K562 (cell line): Measurements from ENCODE around the gene DHDDS. TPM values are rescaled to one million over a fixed set of nuclear protein-coding genes. Genes with fewer than 3 reads are reported as not detected.

Source experiments
- ATAC-seq: fragments of 200-7000 bp; cut with Tn5 transposase; 3 replicates; pipeline ENCODE4 v1.9.1; 2020; ENCODE audit warnings: moderate library complexity
- BruUV-seq: library from RNA; stranded (reverse); fragments of 400-500 nt; replicated peaks from 2 replicates; lab custom pipeline; 2021; lab: Mats Ljungman, UMichigan
- CTCF ChIA-PET: fragments of 300-600 bp; formaldehyde crosslinking; extraction: SDS; loops from one replicate; lab custom pipeline; 2021; ENCODE audit warnings: low intra/inter-chr PET ratio; lab: Yijun Ruan, JAX
- POLR2A ChIA-PET: fragments of 300-600, 350-650 bp; sonication (Branson Sonifier 250); formaldehyde crosslinking; extraction: SDS; loops from one replicate; lab custom pipeline; 2021; ENCODE audit warnings: antibody characterized with exemption, inconsistent platforms; lab: Yijun Ruan, JAX
- DNase-seq, 4 experiments: peaks; one replicate each; pipeline versions ENCODE4 v3.0.0 to v3.0.0-alpha.2; 2011 to 2018; ENCODE audit warnings: low spot score in 3 of 4, mixed read lengths in 3 of 4; ENCODE audit errors: extremely low read depth in 1 of 4
- FAIRE-seq: peaks from 2 replicates; lab custom pipeline; 2011; peaks lifted over from hg19 to GRCh38; lab: Jason Lieb, UNC
- H2AFZ ChIP-seq: 2 replicates; pipeline ENCODE4 v1.6.0; 2011; ENCODE audit warnings: low read depth, low read length, control low read depth, inconsistent platforms
- H3K27ac ChIP-seq: fragments of 200-600 bp; 3 replicates; pipeline ENCODE4 v1.8.0; 2011; ENCODE audit warnings: low read depth, mild to moderate bottlenecking, control low read depth, inconsistent platforms, low read length, moderate library complexity, mixed read lengths; ENCODE audit errors: extremely low read depth
- H3K27me3 ChIP-seq, 2 experiments: fragments of 300-600 bp in 1 of 2; 2 replicates in 1 of 2; 3 replicates in 1 of 2; pipeline versions ENCODE4 v1.6.0 to v1.8.0; 2011; ENCODE audit warnings: inconsistent platforms in 2 of 2, low read length in 2 of 2, mild to moderate bottlenecking in 1 of 2, mixed read lengths in 1 of 2, moderate library complexity in 1 of 2; ENCODE audit not compliant: control insufficient read depth in 2 of 2, insufficient read depth in 2 of 2
- H3K36me3 ChIP-seq: fragments of 300-600 bp; 3 replicates; pipeline ENCODE4 v1.8.0; 2011; ENCODE audit warnings: mild to moderate bottlenecking, low read length, inconsistent platforms; ENCODE audit not compliant: control insufficient read depth, insufficient read depth
- H3K4me1 ChIP-seq, 2 experiments: fragments of 200-600 bp in 1 of 2; replicated peaks in 1 of 2; 2 replicates in 1 of 2; 3 replicates in 1 of 2; pipeline versions ENCODE4 v1.5.1 to v1.8.0; 2011; ENCODE audit warnings: inconsistent platforms in 2 of 2, low read length in 2 of 2, mild to moderate bottlenecking in 1 of 2, mixed read lengths in 1 of 2, moderate library complexity in 1 of 2; ENCODE audit not compliant: control insufficient read depth in 2 of 2, insufficient read depth in 2 of 2
- H3K4me2 ChIP-seq: 2 replicates; pipeline ENCODE4 v1.6.1; 2011; ENCODE audit warnings: low read length, control low read depth, inconsistent platforms, mixed read lengths; ENCODE audit not compliant: insufficient read depth
- H3K4me3 ChIP-seq: fragments of 200-600 bp; sonication (generic), shearing (Covaris generic); 2 replicates; pipeline ENCODE4 v1.5.1; 2016; ENCODE audit warnings: control low read depth, inconsistent platforms
- H3K79me2 ChIP-seq: fragments of 200-600 bp; 3 replicates; pipeline ENCODE4 v1.8.0; 2011; ENCODE audit warnings: low read length, inconsistent platforms; ENCODE audit not compliant: control insufficient read depth, insufficient read depth
- H3K9ac ChIP-seq, 2 experiments: 2 replicates each; pipeline versions ENCODE4 v1.6.0 to v1.6.1; 2011; ENCODE audit warnings: low read depth in 2 of 2, low read length in 2 of 2, control low read depth in 1 of 2, inconsistent platforms in 1 of 2, mild to moderate bottlenecking in 1 of 2, mixed read lengths in 1 of 2; ENCODE audit not compliant: insufficient read depth in 1 of 2
- H3K9me1 ChIP-seq: one replicate; pipeline ENCODE4 v1.6.0; 2011; ENCODE audit warnings: inconsistent platforms, mild to moderate bottlenecking, low read length, moderate library complexity; ENCODE audit not compliant: control insufficient read depth, insufficient read depth
- H3K9me3 ChIP-seq: replicated peaks from 2 replicates; pipeline ENCODE4 v1.5.1; 2011; ENCODE audit warnings: low read depth, low read length, inconsistent platforms; ENCODE audit not compliant: control insufficient read depth, insufficient read depth
- H4K20me1 ChIP-seq: replicated peaks from 2 replicates; pipeline ENCODE4 v1.6.1; 2011; ENCODE audit warnings: low read length, inconsistent platforms, mixed read lengths; ENCODE audit not compliant: control insufficient read depth, insufficient read depth
- EHMT2 ChIP-seq: fragments of 450-650 bp; IDR thresholded peaks from 2 replicates; pipeline ENCODE4 v1.6.1; 2018; ENCODE audit warnings: antibody characterized with exemption
- FOXO4 ChIP-seq: fragments of 450-650 bp; formaldehyde crosslinking; IDR thresholded peaks from 2 replicates; pipeline ENCODE4 v1.4.0; 2020; ENCODE audit warnings: mild to moderate bottlenecking, moderate library complexity
- HDAC1 ChIP-seq, 2 experiments: fragments of 450-650 bp; IDR thresholded peaks; 2 replicates each; pipeline ENCODE4 v1.6.1; 2016 to 2017; ENCODE audit warnings: inconsistent platforms in 1 of 2, mild to moderate bottlenecking in 1 of 2, moderate library complexity in 1 of 2
- LEF1 ChIP-seq: fragments of 450-650 bp; IDR thresholded peaks from 2 replicates; pipeline ENCODE4 v1.6.1; 2016; ENCODE audit warnings: mild to moderate bottlenecking
- MITF ChIP-seq: IDR thresholded peaks from 2 replicates; pipeline ENCODE4 v1.6.1; 2014; ENCODE audit warnings: antibody characterized with exemption
- NRF1 ChIP-seq, 2 experiments: fragments of 450-650 bp; IDR thresholded peaks in 1 of 2; conservative IDR thresholded peaks in 1 of 2; 2 replicates each; pipeline ENCODE4 v1.6.1; 2014; ENCODE audit warnings: mild to moderate bottlenecking in 2 of 2
- TRIM24 ChIP-seq, 2 experiments: fragments of 450-650 bp; IDR thresholded peaks; 2 replicates each; pipeline ENCODE4 v1.6.1; 2016
- WGBS: fragments of 100-300 bp; shearing (Covaris generic); methylation state at CpG from one replicate; pipeline ENCODE4 v1.1.6; 2016; ENCODE audit warnings: low coverage, mixed read lengths; ENCODE audit not compliant: insufficient coverage; ENCODE audit errors: missing lambda C conversion rate; 5-methylcytosine and 5-hydroxymethylcytosine counted together
- in situ Hi-C: fragments of 300-500 bp; cut with MboI; formaldehyde crosslinking; loops from 4 replicates; pipeline ENCODE4 v1.15.0; 2018; ENCODE audit warnings: inconsistent platforms, mixed read lengths
- intact Hi-C: fragments of 100-400 bp; cut with micrococcal nuclease; formaldehyde crosslinking; loops from 2 replicates; pipeline ENCODE4 v1.14.2; 2022
- polyA plus RNA-seq, 8 experiments: library from polyadenylated mRNA; depleted of rRNA in 4 of 8; stranded (reverse) in 5 of 8; unstranded in 3 of 8; fragments of >200 nt; fragmentation: Nextera tagmentation in 2 of 8; fragmentation: Illumina TruSeq in 1 of 8; extraction: Ambion mirVana in 2 of 8; extraction: Trizol in 1 of 8; gene quantifications; 2 replicates each; pipeline versions ENCODE4 v1.2.1 to v1.2.3, GENCODE V29; 2011 to 2014; ENCODE audit warnings: inconsistent platforms in 1 of 8, missing spikeins in 1 of 8
- total RNA-seq, 7 experiments: library from RNA; depleted of rRNA in 6 of 7; stranded (reverse); fragments of >200 nt in 6 of 7; fragmentation: Illumina TruSeq in 2 of 7; extraction: Trizol in 2 of 7; gene quantifications; 2 replicates each; pipeline versions ENCODE4 v1.2.1 to v1.2.3, GENCODE V29; 2011 to 2021; ENCODE audit warnings: low replicate concordance in 1 of 7
- TF ChIP-seq, protein P1 (sequence below): fragments of 450-650 bp; IDR thresholded peaks from 2 replicates; pipeline ENCODE4 v1.7.0; 2016; ENCODE audit warnings: borderline replicate concordance

The DHDDS gene
- total and polyA plus RNA-seq, 9 of the 15 experiments (the other 6 are each of a cell fraction or from before 2014, with no cell fraction given): 33.3 to 55.0 (median 44.3) TPM

DNA sequence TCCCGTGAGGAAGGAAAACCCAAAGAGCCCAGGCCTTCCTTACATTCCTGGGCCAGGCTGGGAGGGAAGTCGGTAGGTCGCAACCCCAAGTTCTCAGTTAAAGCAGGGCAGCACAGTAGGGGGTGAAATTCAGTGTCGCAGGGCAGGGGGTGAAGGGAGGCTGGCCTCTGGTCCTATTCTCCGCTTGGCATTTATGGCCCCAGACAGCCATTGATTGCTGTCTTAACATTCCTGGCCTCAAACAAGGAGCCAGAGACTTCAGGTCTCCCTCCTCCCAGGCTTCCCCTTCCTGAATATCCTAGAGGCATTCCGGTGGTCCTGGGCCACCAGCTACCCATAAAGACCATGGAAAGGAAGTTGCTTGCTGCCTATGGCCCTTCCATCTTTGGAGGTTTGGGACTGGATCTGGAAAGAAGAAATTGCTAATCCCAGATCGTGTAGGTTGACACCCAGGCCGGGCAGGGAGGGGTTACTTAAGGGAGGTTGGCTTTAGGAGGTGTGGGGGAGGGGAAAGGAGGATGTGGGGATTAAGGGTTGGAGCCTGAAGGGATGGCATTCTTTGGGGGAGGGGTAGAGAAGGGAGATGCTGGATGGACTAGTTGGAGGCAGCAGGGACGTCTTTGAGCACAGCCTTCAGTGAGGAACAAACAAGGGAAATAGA is 19.8 kb upstream of the DHDDS start:
- BruUV-seq: no TSS peak
- H3K27ac ChIP-seq: no peak overlapping the region
- ChIA-PET CTCF (no interaction called here), POLR2A (interaction anchor here (0.5 to 1.1 kb wide), 4 partner anchors 8 to 414 kb away, joined by 3 read pairs; partner anchors contain the start of gene PAFAH2)
- H3K4me3 ChIP-seq: no peak overlapping the region
- no peak for FAIRE-seq
- H3K9ac ChIP-seq: no peak overlapping the region
- WGBS: 27% methylated on average over 9 of the region's 9 CpGs
- no peak overlapping the region for H3K4me2 ChIP-seq
- H3K9me1 ChIP-seq: no peaks in the 10 kb centered on the region
- H2AFZ ChIP-seq: no peak overlapping the region
- no peaks in the 10 kb centered on the region for H3K36me3 ChIP-seq
- no peak for ATAC-seq
- peaks cover 12 to 39% of the 10 kb centered on the region in 2 experiments; a peak in 4 of 5 replicates for H3K4me1 ChIP-seq
- H3K79me2 ChIP-seq: no peaks in the 10 kb centered on the region
- peak in 2 of 4 experiments; percentile 32 to 58 for DNase-seq
- peaks cover 0 to 5% of the 10 kb centered on the region in 2 experiments; a peak in 1 of 5 replicates for H3K27me3 ChIP-seq
- peaks cover 5% of the 10 kb centered on the region; the same call in 1 of the 2 replicates for H4K20me1 ChIP-seq
- H3K9me3 ChIP-seq: no peaks in the 10 kb centered on the region
- TF ChIP-seq EHMT2: peak; percentile 71; the same call in 1 of the 2 replicates
- TF ChIP-seq, protein P1, sequence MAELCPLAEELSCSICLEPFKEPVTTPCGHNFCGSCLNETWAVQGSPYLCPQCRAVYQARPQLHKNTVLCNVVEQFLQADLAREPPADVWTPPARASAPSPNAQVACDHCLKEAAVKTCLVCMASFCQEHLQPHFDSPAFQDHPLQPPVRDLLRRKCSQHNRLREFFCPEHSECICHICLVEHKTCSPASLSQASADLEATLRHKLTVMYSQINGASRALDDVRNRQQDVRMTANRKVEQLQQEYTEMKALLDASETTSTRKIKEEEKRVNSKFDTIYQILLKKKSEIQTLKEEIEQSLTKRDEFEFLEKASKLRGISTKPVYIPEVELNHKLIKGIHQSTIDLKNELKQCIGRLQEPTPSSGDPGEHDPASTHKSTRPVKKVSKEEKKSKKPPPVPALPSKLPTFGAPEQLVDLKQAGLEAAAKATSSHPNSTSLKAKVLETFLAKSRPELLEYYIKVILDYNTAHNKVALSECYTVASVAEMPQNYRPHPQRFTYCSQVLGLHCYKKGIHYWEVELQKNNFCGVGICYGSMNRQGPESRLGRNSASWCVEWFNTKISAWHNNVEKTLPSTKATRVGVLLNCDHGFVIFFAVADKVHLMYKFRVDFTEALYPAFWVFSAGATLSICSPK: peak; percentile 41; the same call in 1 of the 2 replicates
- 0 out of 4 replicates have a peak, but pooled peaks of 1 of the 2 experiments have one; percentile 25 for TF ChIP-seq HDAC1 (IDR thresholded peaks at IDR 0.05)
- no peak for TF ChIP-seq MITF
- TF ChIP-seq TRIM24 (IDR thresholded peaks at IDR 0.05): peak in 1 of 2 experiments; percentile 30; a peak in 2 of 4 replicates
- TF ChIP-seq FOXO4 (CRISPR knock-in tag): no peak
- TF ChIP-seq LEF1: 0 out of 2 replicates have a peak, but pooled peaks have one; percentile 37
- TF ChIP-seq NRF1 (conservative IDR thresholded peaks at IDR 0.05 in 1 of 2, IDR thresholded peaks at IDR 0.05 in 1 of 2): no peak
- intact Hi-C loops: no loop called here
- in situ Hi-C loops: no loop called here
